HEK293 (cell line): ENCODE results near the gene SCRN2.

ENCODE experiments used
- PATZ1 ChIP-seq: fragments of 450-650 bp; formaldehyde crosslinking; IDR thresholded peaks from 2 replicates; pipeline ENCODE4 v1.5.1; 2016; ENCODE audit warnings: missing biosample characterization, missing genetic modification characterization
- YY2 ChIP-seq: fragments of 450-650 bp; formaldehyde crosslinking; IDR thresholded peaks from 2 replicates; pipeline ENCODE4 v1.5.1; 2016; ENCODE audit warnings: missing biosample characterization, missing genetic modification characterization
- TF ChIP-seq, protein P1 (sequence below): fragments of 450-650 bp; formaldehyde crosslinking; IDR thresholded peaks from 2 replicates; pipeline ENCODE4 v1.5.1; 2016; ENCODE audit warnings: missing biosample characterization, missing genetic modification characterization

Gene SCRN2

GRCh38 chr17:47789611-47790561 lies 51.2 kb downstream of the SCRN2 start (continued):
- TF ChIP-seq, protein P1, sequence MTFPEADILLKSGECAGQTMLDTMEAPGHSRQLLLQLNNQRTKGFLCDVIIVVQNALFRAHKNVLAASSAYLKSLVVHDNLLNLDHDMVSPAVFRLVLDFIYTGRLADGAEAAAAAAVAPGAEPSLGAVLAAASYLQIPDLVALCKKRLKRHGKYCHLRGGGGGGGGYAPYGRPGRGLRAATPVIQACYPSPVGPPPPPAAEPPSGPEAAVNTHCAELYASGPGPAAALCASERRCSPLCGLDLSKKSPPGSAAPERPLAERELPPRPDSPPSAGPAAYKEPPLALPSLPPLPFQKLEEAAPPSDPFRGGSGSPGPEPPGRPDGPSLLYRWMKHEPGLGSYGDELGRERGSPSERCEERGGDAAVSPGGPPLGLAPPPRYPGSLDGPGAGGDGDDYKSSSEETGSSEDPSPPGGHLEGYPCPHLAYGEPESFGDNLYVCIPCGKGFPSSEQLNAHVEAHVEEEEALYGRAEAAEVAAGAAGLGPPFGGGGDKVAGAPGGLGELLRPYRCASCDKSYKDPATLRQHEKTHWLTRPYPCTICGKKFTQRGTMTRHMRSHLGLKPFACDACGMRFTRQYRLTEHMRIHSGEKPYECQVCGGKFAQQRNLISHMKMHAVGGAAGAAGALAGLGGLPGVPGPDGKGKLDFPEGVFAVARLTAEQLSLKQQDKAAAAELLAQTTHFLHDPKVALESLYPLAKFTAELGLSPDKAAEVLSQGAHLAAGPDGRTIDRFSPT = 0 out of 2 replicates have a peak, but pooled peaks have one; percentile 16
- no peak for TF ChIP-seq YY2 (tag by site-specific recombination)
- peak; percentile 49 for TF ChIP-seq PATZ1 (tag by site-specific recombination)
